Mesothelial cell of epicardium (in vitro differentiated cells): ENCODE data around the gene LRRC57. TPM values are rescaled to one million over a fixed set of nuclear protein-coding genes. Genes with fewer than 3 reads are reported as not detected.

Experiments
- DNase-seq, 2 experiments: peaks; one replicate each; pipeline ENCODE4 v3.0.0; 2021; ENCODE audit warnings: low spot score in 2 of 2; ENCODE audit not compliant: unreplicated experiment in 2 of 2
- H3K27ac Mint-ChIP-seq: 2 replicates; pipeline ENCODE4 v1.8.0; 2021; ENCODE audit warnings: mixed read lengths
- H3K27me3 Mint-ChIP-seq: 2 replicates; pipeline ENCODE4 v1.8.0; 2021; ENCODE audit warnings: low read depth, mixed read lengths
- H3K36me3 Mint-ChIP-seq: 2 replicates; pipeline ENCODE4 v1.8.0; 2021; ENCODE audit warnings: mixed read lengths
- H3K4me1 Mint-ChIP-seq: 2 replicates; pipeline ENCODE4 v1.8.0; 2021; ENCODE audit warnings: mixed read lengths
- H3K4me3 Mint-ChIP-seq: 2 replicates; pipeline ENCODE4 v1.8.0; 2021; ENCODE audit warnings: mild to moderate bottlenecking, moderate library complexity, mixed read lengths
- H3K9me3 Mint-ChIP-seq: 2 replicates; pipeline ENCODE4 v1.8.0; 2021; ENCODE audit warnings: mixed read lengths
- total RNA-seq: library from RNA; stranded (reverse); gene quantifications from 3 replicates; pipeline ENCODE4 v1.2.1, GENCODE V29; 2021
- TF ChIP-seq, protein P1 (sequence below): fragments of 200-600 bp; sonication (generic); IDR thresholded peaks from one replicate; pipeline ENCODE4 v1.5.0; 2021; ENCODE audit warnings: antibody characterized with exemption; ENCODE audit not compliant: unreplicated experiment

Gene LRRC57
- total RNA-seq, 1 donor from 2014 or later: 27.9 TPM

- H3K27ac Mint-ChIP-seq: no peak overlapping the region
- no peaks in the 10 kb centered on the region for H3K9me3 Mint-ChIP-seq
- TF ChIP-seq, protein P1, sequence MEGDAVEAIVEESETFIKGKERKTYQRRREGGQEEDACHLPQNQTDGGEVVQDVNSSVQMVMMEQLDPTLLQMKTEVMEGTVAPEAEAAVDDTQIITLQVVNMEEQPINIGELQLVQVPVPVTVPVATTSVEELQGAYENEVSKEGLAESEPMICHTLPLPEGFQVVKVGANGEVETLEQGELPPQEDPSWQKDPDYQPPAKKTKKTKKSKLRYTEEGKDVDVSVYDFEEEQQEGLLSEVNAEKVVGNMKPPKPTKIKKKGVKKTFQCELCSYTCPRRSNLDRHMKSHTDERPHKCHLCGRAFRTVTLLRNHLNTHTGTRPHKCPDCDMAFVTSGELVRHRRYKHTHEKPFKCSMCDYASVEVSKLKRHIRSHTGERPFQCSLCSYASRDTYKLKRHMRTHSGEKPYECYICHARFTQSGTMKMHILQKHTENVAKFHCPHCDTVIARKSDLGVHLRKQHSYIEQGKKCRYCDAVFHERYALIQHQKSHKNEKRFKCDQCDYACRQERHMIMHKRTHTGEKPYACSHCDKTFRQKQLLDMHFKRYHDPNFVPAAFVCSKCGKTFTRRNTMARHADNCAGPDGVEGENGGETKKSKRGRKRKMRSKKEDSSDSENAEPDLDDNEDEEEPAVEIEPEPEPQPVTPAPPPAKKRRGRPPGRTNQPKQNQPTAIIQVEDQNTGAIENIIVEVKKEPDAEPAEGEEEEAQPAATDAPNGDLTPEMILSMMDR: no peak
- no peak for DNase-seq
- H3K4me1 Mint-ChIP-seq: peaks cover 10% of the 10 kb centered on the region
- H3K4me3 Mint-ChIP-seq: no peak overlapping the region
- H3K36me3 Mint-ChIP-seq: no peaks in the 10 kb centered on the region
- no peaks in the 10 kb centered on the region for H3K27me3 Mint-ChIP-seq
Measured at GRCh38 chr15:42502477-42502876, 46.1 kb downstream of the LRRC57 start.

DNA sequence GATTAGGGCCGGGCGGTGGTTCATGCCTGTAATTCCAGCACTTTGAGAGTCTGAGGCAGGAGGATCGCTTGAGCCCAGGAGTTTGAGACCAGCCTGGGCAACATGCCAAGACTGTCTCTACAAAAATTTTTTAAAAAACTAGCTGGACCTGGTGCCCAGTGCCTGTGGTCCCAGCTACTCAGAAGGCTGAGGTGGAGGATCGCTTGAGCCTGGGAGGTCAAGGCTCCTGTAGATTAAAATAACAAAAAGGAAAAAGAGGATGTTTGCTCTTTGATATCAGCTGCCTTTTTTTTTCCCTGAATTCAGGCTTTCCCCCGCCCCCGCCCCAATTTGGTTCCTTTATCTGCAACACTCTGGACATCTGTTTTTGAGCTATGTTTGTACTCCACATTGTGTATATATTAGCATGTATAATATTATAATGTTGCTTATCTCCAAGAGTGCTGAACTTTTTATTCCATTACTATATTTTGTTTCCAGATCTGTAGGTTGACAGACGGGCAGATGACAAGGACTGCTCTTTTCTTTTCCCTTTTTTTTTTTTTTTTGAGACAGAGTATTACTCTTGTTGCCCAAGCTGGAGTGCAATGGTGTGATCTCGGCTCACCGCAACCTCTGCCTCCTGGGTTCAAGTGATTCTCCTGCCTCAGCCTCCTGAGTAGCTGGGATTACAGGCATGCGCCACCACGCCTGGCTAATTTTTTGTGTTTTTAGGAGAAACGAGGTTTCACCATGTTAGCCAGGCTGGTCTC is 48.6 kb downstream of the LRRC57 start:
- H3K4me1 Mint-ChIP-seq: peaks cover 26% of the 10 kb centered on the region

DNA sequence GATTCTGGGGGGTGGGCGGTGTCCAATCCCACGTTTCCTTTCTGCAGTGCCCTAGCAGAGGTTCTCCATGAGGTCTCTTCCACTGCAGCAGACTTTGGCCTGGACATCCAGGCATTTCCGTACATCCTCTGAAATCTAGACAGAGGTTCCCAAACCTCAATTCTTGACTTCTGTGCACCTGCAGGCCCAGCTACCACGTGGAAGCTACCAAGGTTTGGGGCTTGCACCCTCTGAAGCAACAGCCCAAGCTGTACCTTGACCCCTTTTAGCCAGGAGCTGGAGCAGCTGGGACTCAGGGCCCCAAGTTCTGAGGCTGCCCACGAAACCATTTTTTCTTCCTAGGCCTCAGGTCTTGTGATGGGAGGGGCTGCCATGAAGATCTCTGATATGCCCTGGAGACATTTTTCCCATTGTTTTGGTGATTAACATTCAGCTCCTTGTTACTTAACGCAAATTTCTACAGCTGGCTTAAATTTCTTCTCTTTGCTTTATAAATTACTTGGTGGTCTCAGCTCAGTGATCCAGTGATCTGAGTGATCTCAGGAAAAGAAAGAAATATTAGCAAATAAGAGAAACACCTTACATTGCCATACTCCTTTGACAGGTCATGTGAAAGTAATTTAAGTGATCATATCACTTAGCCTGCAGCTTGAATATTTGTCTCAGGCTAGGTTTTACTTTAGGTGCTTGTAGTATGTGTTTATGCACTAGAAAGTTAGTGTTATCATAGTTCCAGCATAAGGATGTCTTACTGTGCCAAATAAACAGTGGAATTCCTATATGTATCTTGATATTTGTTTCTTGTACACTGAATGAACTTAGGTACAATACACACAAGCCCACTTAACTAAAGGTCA is 50.2 kb downstream of the LRRC57 start:
- H3K36me3 Mint-ChIP-seq: no peaks in the 10 kb centered on the region
- H3K4me3 Mint-ChIP-seq: no peak overlapping the region
- no peaks in the 10 kb centered on the region for H3K27me3 Mint-ChIP-seq
- no peaks in the 10 kb centered on the region for H3K9me3 Mint-ChIP-seq
- H3K27ac Mint-ChIP-seq: peak overlapping the region; percentile 87
- TF ChIP-seq, protein P1: no peak
- no peak for DNase-seq
- H3K4me1 Mint-ChIP-seq: peaks cover 38% of the 10 kb centered on the region

More for the DNA sequence above, 48.6 kb downstream of the LRRC57 start:
- Mint-ChIP-seq H3K36me3 (no peaks in the 10 kb centered on the region), H3K9me3 (no peaks in the 10 kb centered on the region), H3K27ac (peak overlapping the region; percentile 53), H3K4me3 (no peak overlapping the region), H3K27me3 (no peaks in the 10 kb centered on the region)
- DNase-seq: no peak
- TF ChIP-seq, protein P1: no peak

DNA sequence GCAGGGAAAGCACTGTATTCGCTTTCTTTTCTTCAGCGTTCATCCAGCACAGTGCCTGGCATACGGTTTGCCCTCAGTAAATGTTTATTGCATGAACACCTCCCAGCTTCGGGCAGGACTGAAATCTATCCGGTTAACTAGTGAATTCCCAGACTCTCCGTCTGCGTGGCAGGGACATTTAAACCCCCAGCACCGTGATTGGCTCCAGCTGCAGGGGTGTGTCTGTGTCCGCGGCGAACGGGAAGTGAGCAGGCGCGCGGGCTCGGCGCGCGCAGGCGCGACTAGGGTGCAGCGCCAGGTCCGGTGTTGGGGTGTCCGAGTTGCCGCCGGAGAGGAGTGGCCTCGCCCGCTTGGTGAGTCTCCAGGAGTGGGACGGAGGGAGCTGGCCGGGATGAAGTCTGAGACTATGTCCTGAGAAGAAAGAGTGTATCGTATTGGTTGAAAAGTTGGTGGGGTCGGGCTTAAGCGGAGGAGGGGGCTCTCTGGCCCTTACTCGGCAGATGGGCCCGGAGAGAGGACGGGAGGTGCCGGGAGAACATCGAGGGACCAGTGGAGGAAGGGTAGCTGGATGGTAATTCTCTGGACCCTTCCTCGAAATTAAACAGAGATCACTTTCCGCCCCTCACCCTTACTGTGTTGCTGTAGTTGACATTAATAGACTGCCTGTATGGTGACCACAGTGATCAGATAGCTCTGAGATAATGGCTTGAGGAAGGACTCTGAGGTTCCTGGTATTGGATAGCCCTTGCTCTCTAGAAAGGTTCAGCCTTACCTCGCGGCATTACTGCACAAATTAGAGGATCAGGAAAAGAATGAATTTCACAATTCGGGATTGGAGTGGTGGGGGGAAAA is 53.0 kb downstream of the LRRC57 start, which contains the start of gene SNAP23:
SNAP23 (plus strand) TSS at position 274 of the 852 bp plus-strand sequence. CDS start 16,213 bp downstream, outside the sequence.
- H3K27ac Mint-ChIP-seq: peak within 1 kb of the TSS; percentile 99
- peak within 1 kb of the TSS; percentile 98 for H3K4me3 Mint-ChIP-seq
- H3K36me3 Mint-ChIP-seq: no peaks in the 10 kb centered on the region
- no peaks in the 10 kb centered on the region for H3K9me3 Mint-ChIP-seq
- H3K27me3 Mint-ChIP-seq: no peaks in the 10 kb centered on the region
- TF ChIP-seq, protein P1: no peak
- H3K4me1 Mint-ChIP-seq: peaks cover 40% of the 10 kb centered on the region
- peak; percentile 77 to 91 for DNase-seq

GRCh38 chr15:42494998-42495360 is 53.6 kb downstream of the LRRC57 start:
- TF ChIP-seq, protein P1: no peak
- peak overlapping the region; percentile 98 for H3K4me3 Mint-ChIP-seq
- H3K27me3 Mint-ChIP-seq: no peaks in the 10 kb centered on the region
- no peak for DNase-seq
- peaks cover 40% of the 10 kb centered on the region for H3K4me1 Mint-ChIP-seq
- no peaks in the 10 kb centered on the region for H3K36me3 Mint-ChIP-seq
- H3K9me3 Mint-ChIP-seq: no peaks in the 10 kb centered on the region
- peak overlapping the region; percentile 99 for H3K27ac Mint-ChIP-seq
